Islet precursor cell (in vitro differentiated cells): ENCODE measurements around the gene IRF1.

Experiments
- DNase-seq: peaks from one replicate; pipeline ENCODE4 v3.0.0-alpha.2; 2018

Gene IRF1

GRCh38 chr5:132473019-132473531 lies 17.5 kb downstream of the IRF1 start:
- no peak for DNase-seq

DNA sequence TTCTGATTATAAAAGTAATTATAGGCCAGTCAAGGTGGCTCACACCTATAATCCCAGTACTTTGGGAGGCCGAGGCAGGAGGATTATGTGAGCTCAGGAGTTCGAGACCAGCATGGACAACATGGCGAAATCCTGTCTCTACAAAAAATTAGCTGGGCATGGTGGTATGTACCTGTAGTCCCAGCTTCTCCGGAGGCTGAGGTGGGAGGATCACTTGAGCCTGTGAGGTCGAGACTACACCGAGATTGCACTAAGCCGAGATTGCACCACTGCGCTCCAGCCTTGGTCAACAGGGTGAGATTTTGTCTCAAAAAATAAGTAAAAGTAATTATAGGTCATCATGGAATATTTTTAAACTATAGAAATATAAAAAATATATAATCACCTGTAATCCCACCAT lies 18.1 kb downstream of the IRF1 start:
- no peak for DNase-seq

- DNase-seq, result no peak
Measured at GRCh38 chr5:132471944-132472343, 18.6 kb downstream of the IRF1 start.

DNA sequence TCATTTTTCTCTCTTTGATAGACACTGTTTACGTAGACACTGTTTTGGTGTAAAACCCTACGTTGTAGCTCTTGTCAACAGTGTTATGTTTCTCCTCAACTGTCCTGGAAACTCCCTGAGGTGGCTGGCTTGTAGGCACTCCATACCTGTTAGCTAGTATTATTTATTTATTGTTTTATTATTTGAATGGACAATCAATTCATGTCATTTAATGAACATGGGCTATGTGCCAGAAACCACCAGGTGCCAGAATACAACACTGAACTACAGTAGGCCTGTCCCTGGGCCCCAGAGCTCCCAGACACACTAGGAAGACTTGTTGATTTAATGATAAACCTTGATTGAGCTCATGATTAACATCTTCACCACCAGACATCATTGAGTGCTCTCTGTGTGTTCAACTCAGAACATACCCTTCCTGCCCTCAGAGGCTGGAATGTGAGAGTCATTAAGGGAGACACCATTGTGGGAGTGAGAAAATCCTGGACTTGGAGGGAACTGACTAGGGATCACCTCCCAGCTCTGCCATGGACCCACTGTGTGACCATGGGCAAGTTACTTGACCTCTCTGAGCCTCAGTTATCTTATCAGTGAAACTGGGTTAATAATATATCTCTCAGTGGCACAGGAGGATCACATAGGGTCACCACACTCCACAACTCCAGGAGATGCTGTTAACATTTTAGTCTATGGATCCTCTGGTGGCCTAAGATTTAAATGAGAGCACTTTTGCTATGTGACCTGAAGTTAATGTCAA lies 19.2 kb downstream of the IRF1 start:
- DNase-seq, result no peak

DNA sequence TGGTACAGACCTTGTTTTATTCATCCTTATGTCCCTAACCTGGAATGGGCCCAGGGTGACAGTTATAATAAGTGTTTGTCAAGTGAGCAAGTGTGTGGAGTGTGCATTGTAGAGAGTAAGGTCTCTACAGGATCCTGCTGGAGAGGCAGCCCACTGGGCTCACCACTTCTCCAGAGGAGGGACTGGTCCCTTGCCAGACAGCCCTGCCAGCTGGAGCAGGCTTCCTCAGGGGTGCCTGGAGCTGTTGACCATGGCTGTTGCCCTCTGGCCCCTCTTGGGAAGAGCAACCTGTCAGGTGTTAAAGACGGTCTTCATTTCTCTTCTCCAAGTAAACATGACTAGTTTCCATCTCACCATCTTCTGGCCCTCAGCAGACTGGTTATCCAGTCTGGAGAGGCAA lies 20.0 kb downstream of the IRF1 start:
- no peak for DNase-seq

DNA sequence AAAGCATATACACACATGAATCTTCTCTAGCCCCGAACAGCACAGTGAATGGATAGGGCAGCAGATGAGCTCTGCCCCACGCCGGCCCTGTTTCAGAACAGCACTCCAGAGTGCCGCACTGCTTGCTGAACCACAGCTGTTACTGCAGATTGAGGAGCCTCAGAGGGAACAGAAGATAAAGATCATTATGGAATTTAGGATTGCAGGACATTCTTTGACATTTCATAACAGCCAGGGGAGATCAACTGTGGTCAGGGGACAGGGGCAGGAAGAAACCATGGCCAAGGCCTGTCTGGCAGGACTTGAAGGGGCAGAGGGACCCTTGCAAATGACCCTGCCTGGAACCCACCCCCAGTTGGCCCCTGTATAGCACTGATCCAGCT lies 20.6 kb downstream of the IRF1 start:
- DNase-seq, result no peak

DNA sequence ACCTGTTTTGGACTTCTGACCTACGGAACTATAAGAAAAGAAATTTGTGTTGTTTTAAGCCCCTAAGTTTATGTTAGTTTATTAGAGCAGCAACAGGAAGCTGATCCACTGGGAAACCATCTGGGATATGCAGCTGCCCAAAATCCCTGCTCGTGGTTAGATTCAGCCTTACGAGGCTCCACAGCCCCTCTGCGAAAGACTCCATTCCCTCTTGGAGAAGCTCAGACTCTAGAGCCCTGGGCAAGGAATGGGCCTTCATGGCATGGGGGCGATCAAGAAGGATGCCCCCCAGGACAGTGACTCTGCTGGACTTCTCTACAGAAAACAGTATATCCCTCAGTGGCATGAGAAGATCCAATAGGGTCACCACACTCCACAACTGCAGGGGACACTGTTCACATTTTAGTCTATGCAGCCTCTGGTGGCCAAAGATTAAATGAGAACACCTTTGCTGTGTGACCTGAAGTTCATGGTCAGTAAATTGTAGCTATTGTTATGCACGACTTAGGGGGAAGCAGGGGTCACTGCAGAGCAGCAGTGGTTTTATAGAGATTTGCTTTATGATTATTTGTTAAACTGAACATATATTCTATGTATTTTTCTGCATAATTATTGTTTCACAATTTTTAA lies 21.1 kb downstream of the IRF1 start:
- DNase-seq, result no peak

- no peak for DNase-seq
Measured at GRCh38 chr5:132468656-132469379, 21.8 kb downstream of the IRF1 start.

DNA sequence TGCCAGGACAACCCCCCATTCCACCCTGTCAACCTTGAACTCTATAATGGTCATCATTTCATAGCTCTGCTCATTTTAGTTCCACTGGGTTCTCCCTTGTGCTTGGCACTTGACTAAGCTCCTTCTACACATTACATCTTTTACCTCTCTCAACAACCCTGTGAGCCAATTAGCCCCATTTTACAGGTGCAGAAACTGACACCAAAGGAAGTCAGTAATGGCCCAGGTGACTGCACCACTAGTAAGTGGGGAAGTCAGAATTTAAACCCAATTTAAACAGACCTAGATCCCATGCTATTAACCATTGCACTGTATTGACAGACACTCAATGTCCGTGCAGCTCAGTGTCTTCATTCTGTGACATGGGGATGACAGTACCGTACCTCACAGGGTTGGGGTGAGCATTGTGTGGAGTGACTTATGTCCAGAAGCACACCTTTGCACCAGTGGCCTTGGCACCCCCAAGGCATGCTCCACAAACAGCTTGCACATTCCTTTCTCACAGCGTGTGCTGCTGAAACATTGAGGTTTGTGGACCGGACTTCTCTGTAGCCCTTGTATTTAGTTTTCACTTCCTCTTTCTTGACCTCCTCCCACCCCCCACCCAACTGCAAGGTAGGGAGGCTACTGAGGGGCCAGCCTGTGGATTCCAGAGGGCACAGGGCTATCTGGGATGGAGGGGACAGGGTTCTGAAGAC lies 23.1 kb downstream of the IRF1 start:
- no peak for DNase-seq

- no peak for DNase-seq
Measured at GRCh38 chr5:132466433-132467286, 23.9 kb downstream of the IRF1 start.

GRCh38 chr5:132465059-132465707 lies 25.4 kb downstream of the IRF1 start:
- no peak for DNase-seq

DNA sequence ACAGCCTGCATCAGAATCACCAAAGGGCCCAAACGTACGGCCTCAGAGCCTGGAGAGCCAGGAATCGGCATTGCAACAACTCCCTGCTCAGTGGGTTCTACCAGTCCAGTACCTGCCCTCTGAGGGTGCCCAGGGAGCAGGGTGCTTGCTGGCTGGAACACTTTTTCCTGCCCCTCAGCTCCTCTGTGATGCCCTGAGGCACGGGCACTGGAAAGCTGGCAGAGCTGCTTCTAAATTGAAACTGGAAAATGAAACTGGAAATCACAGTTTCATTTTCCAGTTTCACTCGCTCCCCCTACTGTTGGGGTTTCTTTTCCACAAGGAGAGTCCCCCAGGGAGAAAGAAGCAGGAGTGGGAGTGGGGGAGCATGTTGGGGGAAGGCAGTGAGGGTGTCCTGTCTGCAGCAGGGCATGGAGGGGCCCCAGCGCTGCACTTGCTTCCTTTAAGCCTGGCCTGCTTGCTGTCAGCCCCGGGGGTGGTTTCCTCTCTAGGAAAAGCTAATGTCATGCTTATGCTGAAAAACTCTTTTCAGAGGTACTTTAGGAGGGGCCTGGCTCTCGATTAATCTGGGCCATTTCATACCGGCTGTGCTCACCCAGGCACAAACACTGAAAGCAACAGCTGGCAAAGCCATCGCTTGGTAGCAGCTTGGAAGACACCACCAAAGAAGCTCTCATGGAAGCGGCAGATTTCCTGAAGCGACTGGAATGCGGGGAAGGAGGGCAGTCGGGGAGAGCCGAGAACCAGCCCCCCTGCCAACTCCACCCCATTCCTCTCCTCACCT lies 26.2 kb downstream of the IRF1 start:
- no peak for DNase-seq

DNA sequence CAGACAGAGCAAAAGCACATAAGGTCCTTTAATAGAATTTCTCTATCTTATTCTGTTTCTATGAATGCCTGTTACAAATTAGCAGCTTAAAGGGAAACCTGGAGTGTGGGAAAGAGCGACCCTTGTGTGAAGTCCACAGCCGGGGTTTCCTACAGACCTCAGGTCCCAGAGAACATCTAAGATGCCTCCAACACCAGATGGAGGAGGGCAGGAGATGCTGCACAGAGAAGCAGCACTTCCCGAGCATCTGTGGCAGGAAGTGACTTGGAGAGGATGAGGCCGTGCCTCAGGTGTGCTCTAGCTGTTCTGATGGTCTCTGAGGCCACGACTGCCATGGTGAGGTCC lies 26.8 kb downstream of the IRF1 start:
- DNase-seq, result no peak

DNA sequence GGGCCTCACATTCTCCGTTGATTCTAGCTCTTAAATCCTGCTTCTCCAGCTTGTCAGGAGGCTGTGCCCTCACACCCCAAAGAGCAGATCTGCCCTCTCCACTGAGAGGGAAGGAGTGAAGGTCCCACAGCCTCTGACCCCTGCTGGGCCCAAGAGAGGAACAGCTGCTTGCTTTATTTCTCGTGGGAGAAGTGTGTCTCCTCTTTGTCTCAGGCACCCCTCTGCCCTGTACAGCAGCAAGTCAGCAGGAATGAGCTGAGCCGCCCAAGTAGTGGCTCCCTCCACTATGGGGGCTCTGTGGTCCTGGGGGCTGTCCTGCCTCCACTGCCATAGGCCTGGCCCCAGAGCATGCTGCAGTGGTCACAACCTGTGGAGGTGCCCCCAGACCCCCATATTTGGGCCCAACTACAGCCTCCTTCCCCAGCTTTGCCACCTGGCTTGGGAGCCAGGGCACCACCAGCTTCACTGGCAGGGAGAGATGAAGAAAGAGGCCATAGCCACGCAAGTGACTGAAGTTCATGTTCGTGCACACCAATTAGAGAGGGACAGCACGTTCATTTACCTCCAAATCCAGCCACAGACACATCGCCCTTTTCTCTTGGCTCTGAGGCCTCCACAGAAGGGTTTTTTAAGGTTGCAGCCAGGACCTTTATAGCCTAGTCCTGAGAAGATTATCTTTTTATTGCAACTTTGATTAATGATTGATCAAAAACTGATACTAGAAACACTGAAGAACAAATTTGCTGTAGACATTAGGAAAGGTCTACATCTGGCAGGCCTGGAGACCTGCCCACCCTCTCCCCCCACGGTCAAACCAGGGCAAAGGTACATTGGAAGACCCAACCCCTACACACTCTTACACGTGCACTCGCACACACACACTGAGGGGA lies 27.5 kb downstream of the IRF1 start:
- no peak for DNase-seq

DNA sequence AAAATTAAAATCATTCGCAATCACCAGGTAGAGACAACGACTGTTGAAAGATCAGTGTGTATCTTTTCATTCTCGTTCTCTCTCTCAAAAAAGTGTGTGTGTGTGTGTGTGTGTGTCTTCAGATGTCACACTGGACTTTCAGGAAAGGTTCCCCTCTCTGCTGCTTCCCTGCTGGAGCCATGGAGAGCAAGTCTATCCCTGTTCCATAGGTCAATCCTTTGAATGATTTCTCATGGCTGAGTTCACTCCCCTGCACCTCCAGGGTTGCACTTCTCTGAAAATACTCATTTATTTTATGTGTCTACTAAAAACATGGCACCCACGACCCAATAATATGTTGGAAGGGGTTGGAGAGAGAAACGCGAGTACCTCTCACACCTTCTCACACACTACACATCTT lies 28.2 kb downstream of the IRF1 start:
- no peak for DNase-seq

- no peak for DNase-seq
Measured at GRCh38 chr5:132461569-132462070, 29.0 kb downstream of the IRF1 start.

DNA sequence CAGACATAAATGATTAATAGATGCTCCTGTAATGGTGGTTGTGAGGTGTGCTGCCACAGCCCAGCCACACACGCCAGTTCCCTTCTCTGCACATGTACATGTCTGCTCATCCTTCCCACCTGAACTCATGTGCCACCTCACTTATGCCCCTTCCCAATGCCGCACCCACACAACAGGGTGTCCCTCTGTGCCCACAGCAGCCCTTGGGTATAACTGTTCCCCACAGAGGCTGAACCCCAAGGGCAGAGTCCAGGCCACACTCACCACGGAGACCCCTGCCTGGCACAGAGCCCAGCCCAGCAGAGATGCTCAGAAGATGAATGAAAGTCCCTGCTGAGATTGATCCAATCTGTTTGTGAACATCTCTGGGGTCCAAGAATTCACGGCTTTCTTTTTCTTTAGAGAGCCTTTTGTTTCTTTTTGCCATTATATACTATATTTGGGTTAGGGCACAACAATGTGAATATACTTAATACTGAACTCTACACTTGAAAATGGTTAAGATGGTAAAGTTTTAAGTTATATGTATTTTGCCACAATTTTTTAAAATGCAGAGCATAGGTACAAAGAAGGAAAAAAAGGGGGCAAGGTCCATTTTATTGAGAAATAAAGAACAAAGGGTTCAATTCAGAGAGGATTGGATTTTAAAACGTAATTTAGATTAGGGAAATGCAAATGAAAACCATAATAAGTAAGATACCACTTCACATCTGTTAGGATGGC lies 29.6 kb downstream of the IRF1 start:
- DNase-seq, result no peak

GRCh38 chr5:132459983-132460838 lies 30.4 kb downstream of the IRF1 start:
- DNase-seq, result no peak
